H1 (cell line): ENCODE results near the gene DUSP18.
"Not testable (repeated sequence)": the region's sequence is repeated elsewhere in the genome, so short reads cannot be mapped to it uniquely, and the experiment has no call there.

ENCODE experiments used
- CHD2 ChIP-seq: IDR thresholded peaks from 2 replicates; pipeline ENCODE4 v1.6.1; 2012; ENCODE audit warnings: low read length, improper control_type of control experiment
- EP300 ChIP-seq, 2 experiments: IDR thresholded peaks; 1 replicate in 1 of 2; 2 replicates in 1 of 2; pipeline ENCODE4 v1.6.1; 2011 to 2012; ENCODE audit warnings: low read depth in 2 of 2, low read length in 2 of 2, mild to moderate bottlenecking in 2 of 2, borderline replicate concordance in 1 of 2, inconsistent platforms in 1 of 2, moderate library complexity in 1 of 2
- HDAC2 ChIP-seq, 2 experiments: fragments of 300-600 bp in 1 of 2; sonication (generic) in 1 of 2; IDR thresholded peaks; 2 replicates each; pipeline ENCODE4 v1.6.1; 2011 to 2012; ENCODE audit warnings: low read depth in 2 of 2, low read length in 2 of 2, mild to moderate bottlenecking in 2 of 2, moderate library complexity in 2 of 2, borderline replicate concordance in 1 of 2, inconsistent platforms in 1 of 2
- JUN ChIP-seq: IDR thresholded peaks from 2 replicates; pipeline ENCODE4 v1.6.1; 2011; ENCODE audit warnings: low read depth, mild to moderate bottlenecking, improper control_type of control experiment, low read length
- JUND ChIP-seq: IDR thresholded peaks from 2 replicates; pipeline ENCODE4 v1.6.1; 2011; ENCODE audit warnings: mild to moderate bottlenecking, improper control_type of control experiment, low read length
- POLR2A ChIP-seq, 2 experiments: IDR thresholded peaks; 1 replicate in 1 of 2; 2 replicates in 1 of 2; pipeline ENCODE4 v1.6.1; 2011; ENCODE audit warnings: low read depth in 2 of 2, low read length in 2 of 2, mild to moderate bottlenecking in 2 of 2; ENCODE audit errors: control extremely low read depth in 1 of 2
- SRF ChIP-seq: IDR thresholded peaks from 2 replicates; pipeline ENCODE4 v1.6.1; 2011; ENCODE audit warnings: mild to moderate bottlenecking, low read depth, low read length, moderate library complexity
- TAF1 ChIP-seq: IDR thresholded peaks from 2 replicates; pipeline ENCODE4 v1.6.1; 2011; ENCODE audit warnings: mild to moderate bottlenecking, low read depth, low read length
- TCF12 ChIP-seq: IDR thresholded peaks from 2 replicates; pipeline ENCODE4 v1.6.1; 2011; ENCODE audit warnings: low read depth, mild to moderate bottlenecking, low read length
- YY1 ChIP-seq: IDR thresholded peaks from 2 replicates; pipeline ENCODE4 v1.6.1; 2011; ENCODE audit warnings: low read depth, mild to moderate bottlenecking, low read length
- TF ChIP-seq, protein P1 (sequence below): IDR thresholded peaks from 2 replicates; pipeline ENCODE4 v1.6.1; 2011; ENCODE audit warnings: low read depth, mild to moderate bottlenecking, low read length; ENCODE audit not compliant: insufficient read depth
- TF ChIP-seq, protein P2 (sequence below), 3 experiments: IDR thresholded peaks; 1 replicate in 2 of 3; 2 replicates in 1 of 3; pipeline versions ENCODE4 v1.5.1 to v1.6.1; 2011; ENCODE audit warnings: low read length in 3 of 3, mild to moderate bottlenecking in 3 of 3, inconsistent platforms in 2 of 3, low read depth in 1 of 3, moderate library complexity in 1 of 3; ENCODE audit not compliant: insufficient read depth in 1 of 3; ENCODE audit errors: control extremely low read depth in 1 of 3
- TF ChIP-seq, protein P3 (sequence below): fragments of 300-600 bp; sonication (generic); IDR thresholded peaks from 2 replicates; pipeline ENCODE4 v1.7.1; 2012; ENCODE audit warnings: low read length, moderate library complexity, mild to moderate bottlenecking, inconsistent platforms; ENCODE audit not compliant: insufficient replicate concordance

DNA sequence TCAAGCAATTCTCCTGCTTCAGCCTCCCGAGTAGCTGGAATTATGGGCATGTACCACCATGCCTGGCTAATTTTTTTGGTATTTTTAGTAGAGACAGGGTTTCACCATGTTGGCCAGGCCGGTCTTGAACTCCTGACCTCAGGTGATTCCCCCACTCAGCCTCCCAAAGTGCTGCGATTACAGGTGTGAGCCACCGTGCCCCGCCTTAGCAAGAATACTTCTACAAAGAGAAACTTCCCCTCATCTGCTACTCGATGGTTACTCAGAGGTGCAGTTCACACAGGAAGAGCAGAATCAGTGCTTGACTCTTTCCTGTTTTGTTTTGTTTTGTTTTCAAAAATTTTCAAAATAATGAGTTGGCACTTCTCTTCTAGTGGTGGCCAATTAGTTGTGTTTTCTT lies 42.3 kb upstream of the DUSP18 start:
- not testable (repeated sequence) for TF ChIP-seq HDAC2 (IDR thresholded peaks at IDR 0.05; ENCODE audit: borderline replicate concordance in 1 of 2, low read depth in 2 of 2, low read length in 2 of 2); JUN; EP300 (IDR thresholded peaks at IDR 0.05; ENCODE audit: borderline replicate concordance in 1 of 2, low read depth in 2 of 2, low read length in 2 of 2); POLR2A (IDR thresholded peaks at IDR 0.05; ENCODE audit: control extremely low read depth in 1 of 2, low read depth in 2 of 2, low read length in 2 of 2); YY1; TAF1; CHD2; JUND; SRF; TCF12
- TF ChIP-seq, protein P1, sequence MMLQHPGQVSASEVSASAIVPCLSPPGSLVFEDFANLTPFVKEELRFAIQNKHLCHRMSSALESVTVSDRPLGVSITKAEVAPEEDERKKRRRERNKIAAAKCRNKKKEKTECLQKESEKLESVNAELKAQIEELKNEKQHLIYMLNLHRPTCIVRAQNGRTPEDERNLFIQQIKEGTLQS, result not testable (repeated sequence)
- TF ChIP-seq, protein P2, sequence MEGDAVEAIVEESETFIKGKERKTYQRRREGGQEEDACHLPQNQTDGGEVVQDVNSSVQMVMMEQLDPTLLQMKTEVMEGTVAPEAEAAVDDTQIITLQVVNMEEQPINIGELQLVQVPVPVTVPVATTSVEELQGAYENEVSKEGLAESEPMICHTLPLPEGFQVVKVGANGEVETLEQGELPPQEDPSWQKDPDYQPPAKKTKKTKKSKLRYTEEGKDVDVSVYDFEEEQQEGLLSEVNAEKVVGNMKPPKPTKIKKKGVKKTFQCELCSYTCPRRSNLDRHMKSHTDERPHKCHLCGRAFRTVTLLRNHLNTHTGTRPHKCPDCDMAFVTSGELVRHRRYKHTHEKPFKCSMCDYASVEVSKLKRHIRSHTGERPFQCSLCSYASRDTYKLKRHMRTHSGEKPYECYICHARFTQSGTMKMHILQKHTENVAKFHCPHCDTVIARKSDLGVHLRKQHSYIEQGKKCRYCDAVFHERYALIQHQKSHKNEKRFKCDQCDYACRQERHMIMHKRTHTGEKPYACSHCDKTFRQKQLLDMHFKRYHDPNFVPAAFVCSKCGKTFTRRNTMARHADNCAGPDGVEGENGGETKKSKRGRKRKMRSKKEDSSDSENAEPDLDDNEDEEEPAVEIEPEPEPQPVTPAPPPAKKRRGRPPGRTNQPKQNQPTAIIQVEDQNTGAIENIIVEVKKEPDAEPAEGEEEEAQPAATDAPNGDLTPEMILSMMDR (IDR thresholded peaks at IDR 0.05; ENCODE audit: control extremely low read depth in 1 of 3, insufficient read depth in 1 of 3, low read depth in 1 of 3, low read length in 3 of 3), result not testable (repeated sequence)
- TF ChIP-seq, protein P3, sequence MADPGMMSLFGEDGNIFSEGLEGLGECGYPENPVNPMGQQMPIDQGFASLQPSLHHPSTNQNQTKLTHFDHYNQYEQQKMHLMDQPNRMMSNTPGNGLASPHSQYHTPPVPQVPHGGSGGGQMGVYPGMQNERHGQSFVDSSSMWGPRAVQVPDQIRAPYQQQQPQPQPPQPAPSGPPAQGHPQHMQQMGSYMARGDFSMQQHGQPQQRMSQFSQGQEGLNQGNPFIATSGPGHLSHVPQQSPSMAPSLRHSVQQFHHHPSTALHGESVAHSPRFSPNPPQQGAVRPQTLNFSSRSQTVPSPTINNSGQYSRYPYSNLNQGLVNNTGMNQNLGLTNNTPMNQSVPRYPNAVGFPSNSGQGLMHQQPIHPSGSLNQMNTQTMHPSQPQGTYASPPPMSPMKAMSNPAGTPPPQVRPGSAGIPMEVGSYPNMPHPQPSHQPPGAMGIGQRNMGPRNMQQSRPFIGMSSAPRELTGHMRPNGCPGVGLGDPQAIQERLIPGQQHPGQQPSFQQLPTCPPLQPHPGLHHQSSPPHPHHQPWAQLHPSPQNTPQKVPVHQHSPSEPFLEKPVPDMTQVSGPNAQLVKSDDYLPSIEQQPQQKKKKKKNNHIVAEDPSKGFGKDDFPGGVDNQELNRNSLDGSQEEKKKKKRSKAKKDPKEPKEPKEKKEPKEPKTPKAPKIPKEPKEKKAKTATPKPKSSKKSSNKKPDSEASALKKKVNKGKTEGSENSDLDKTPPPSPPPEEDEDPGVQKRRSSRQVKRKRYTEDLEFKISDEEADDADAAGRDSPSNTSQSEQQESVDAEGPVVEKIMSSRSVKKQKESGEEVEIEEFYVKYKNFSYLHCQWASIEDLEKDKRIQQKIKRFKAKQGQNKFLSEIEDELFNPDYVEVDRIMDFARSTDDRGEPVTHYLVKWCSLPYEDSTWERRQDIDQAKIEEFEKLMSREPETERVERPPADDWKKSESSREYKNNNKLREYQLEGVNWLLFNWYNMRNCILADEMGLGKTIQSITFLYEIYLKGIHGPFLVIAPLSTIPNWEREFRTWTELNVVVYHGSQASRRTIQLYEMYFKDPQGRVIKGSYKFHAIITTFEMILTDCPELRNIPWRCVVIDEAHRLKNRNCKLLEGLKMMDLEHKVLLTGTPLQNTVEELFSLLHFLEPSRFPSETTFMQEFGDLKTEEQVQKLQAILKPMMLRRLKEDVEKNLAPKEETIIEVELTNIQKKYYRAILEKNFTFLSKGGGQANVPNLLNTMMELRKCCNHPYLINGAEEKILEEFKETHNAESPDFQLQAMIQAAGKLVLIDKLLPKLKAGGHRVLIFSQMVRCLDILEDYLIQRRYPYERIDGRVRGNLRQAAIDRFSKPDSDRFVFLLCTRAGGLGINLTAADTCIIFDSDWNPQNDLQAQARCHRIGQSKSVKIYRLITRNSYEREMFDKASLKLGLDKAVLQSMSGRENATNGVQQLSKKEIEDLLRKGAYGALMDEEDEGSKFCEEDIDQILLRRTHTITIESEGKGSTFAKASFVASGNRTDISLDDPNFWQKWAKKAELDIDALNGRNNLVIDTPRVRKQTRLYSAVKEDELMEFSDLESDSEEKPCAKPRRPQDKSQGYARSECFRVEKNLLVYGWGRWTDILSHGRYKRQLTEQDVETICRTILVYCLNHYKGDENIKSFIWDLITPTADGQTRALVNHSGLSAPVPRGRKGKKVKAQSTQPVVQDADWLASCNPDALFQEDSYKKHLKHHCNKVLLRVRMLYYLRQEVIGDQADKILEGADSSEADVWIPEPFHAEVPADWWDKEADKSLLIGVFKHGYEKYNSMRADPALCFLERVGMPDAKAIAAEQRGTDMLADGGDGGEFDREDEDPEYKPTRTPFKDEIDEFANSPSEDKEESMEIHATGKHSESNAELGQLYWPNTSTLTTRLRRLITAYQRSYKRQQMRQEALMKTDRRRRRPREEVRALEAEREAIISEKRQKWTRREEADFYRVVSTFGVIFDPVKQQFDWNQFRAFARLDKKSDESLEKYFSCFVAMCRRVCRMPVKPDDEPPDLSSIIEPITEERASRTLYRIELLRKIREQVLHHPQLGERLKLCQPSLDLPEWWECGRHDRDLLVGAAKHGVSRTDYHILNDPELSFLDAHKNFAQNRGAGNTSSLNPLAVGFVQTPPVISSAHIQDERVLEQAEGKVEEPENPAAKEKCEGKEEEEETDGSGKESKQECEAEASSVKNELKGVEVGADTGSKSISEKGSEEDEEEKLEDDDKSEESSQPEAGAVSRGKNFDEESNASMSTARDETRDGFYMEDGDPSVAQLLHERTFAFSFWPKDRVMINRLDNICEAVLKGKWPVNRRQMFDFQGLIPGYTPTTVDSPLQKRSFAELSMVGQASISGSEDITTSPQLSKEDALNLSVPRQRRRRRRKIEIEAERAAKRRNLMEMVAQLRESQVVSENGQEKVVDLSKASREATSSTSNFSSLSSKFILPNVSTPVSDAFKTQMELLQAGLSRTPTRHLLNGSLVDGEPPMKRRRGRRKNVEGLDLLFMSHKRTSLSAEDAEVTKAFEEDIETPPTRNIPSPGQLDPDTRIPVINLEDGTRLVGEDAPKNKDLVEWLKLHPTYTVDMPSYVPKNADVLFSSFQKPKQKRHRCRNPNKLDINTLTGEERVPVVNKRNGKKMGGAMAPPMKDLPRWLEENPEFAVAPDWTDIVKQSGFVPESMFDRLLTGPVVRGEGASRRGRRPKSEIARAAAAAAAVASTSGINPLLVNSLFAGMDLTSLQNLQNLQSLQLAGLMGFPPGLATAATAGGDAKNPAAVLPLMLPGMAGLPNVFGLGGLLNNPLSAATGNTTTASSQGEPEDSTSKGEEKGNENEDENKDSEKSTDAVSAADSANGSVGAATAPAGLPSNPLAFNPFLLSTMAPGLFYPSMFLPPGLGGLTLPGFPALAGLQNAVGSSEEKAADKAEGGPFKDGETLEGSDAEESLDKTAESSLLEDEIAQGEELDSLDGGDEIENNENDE, result not testable (repeated sequence)
